ENCODE measurements around the gene NACA. TPM values are rescaled to one million over a fixed set of nuclear protein-coding genes. Genes with fewer than 3 reads are reported as not detected.
A peak's percentile ranks its signal among the peaks of the same experiment; 100 is the strongest.

NACA gene
- total RNA-seq, 1 donor from 2014 or later = 680 TPM

- H3K4me3 Mint-ChIP-seq (ENCODE audit: unreplicated experiment) = no peak overlapping the region
- no peak overlapping the region for H3K4me2 ChIP-seq (ENCODE audit: low read length)
- no peaks in the 10 kb centered on the region for H3K27me3 ChIP-seq (ENCODE audit: insufficient read depth, low read length)
- no peak overlapping the region for H2AFZ ChIP-seq (ENCODE audit: low read depth, low read length)
- no peaks in the 10 kb centered on the region for H3K9me3 Mint-ChIP-seq (ENCODE audit: unreplicated experiment)
- H3K9me3 ChIP-seq (ENCODE audit: insufficient read depth, low read depth, low read length) = no peaks in the 10 kb centered on the region
- H3K27me3 Mint-ChIP-seq (ENCODE audit: low read depth, unreplicated experiment) = no peaks in the 10 kb centered on the region
- FAIRE-seq (no peak), DNase-seq (ENCODE audit: low read depth) (no peak)
- peaks cover 8% of the 10 kb centered on the region for H3K4me1 Mint-ChIP-seq (ENCODE audit: low read depth, unreplicated experiment)
- no peak overlapping the region for H3K27ac Mint-ChIP-seq (ENCODE audit: unreplicated experiment)
- H3K27ac ChIP-seq (ENCODE audit: low read depth, low read length) = no peak overlapping the region
- H4K20me1 ChIP-seq (ENCODE audit: insufficient read depth, low read length) = no peaks in the 10 kb centered on the region
- TF ChIP-seq CTCF (IDR thresholded peaks at IDR 0.05; ENCODE audit: insufficient read depth, low read depth, low read length) (no peak), EZH2 (IDR thresholded peaks at IDR 0.05; ENCODE audit: insufficient read depth, low read length) (no peak)
- no peaks in the 10 kb centered on the region for H3K36me3 ChIP-seq (ENCODE audit: insufficient read depth, low read length)
- H3K36me3 Mint-ChIP-seq (ENCODE audit: low read depth, unreplicated experiment) = no peaks in the 10 kb centered on the region
- no peaks in the 10 kb centered on the region for H3K4me1 ChIP-seq (ENCODE audit: insufficient read depth, low read length)
- H3K9ac ChIP-seq (ENCODE audit: low read length) = no peak overlapping the region
- H3K79me2 ChIP-seq (ENCODE audit: insufficient read depth, low read length) = no peaks in the 10 kb centered on the region
- no peak overlapping the region for H3K4me3 ChIP-seq (ENCODE audit: insufficient read depth, low read depth, low read length)
Observed at GRCh38 chr12:56766535-56766934, 41.4 kb upstream of the NACA start.

GRCh38 chr12:56763753-56764657 is 38.9 kb upstream of the NACA start:
- Histone ChIP-seq H3K4me2 (ENCODE audit: low read length) (no peak overlapping the region), H4K20me1 (ENCODE audit: insufficient read depth, low read length) (no peaks in the 10 kb centered on the region), H3K36me3 (ENCODE audit: insufficient read depth, low read length) (no peaks in the 10 kb centered on the region), H3K79me2 (ENCODE audit: insufficient read depth, low read length) (no peaks in the 10 kb centered on the region), H3K4me1 (ENCODE audit: insufficient read depth, low read length) (no peaks in the 10 kb centered on the region), H3K27ac (ENCODE audit: low read depth, low read length) (no peak overlapping the region), H3K9ac (ENCODE audit: low read length) (no peak overlapping the region), H2AFZ (ENCODE audit: low read depth, low read length) (no peak overlapping the region), H3K27me3 (ENCODE audit: insufficient read depth, low read length) (no peaks in the 10 kb centered on the region), H3K9me3 (ENCODE audit: insufficient read depth, low read depth, low read length) (no peaks in the 10 kb centered on the region), H3K4me3 (ENCODE audit: insufficient read depth, low read depth, low read length) (no peak overlapping the region)
- no peak for FAIRE-seq
- peak; percentile 52 for DNase-seq (ENCODE audit: low read depth)
- H3K4me1 Mint-ChIP-seq (ENCODE audit: low read depth, unreplicated experiment) = peaks cover 5% of the 10 kb centered on the region
- H3K27me3 Mint-ChIP-seq (ENCODE audit: low read depth, unreplicated experiment) = no peaks in the 10 kb centered on the region
- H3K4me3 Mint-ChIP-seq (ENCODE audit: unreplicated experiment) = no peak overlapping the region
- H3K36me3 Mint-ChIP-seq (ENCODE audit: low read depth, unreplicated experiment) = no peaks in the 10 kb centered on the region
- no peaks in the 10 kb centered on the region for H3K9me3 Mint-ChIP-seq (ENCODE audit: unreplicated experiment)
- TF ChIP-seq EZH2 (IDR thresholded peaks at IDR 0.05; ENCODE audit: insufficient read depth, low read length) (no peak), CTCF (IDR thresholded peaks at IDR 0.05; ENCODE audit: insufficient read depth, low read depth, low read length) (no peak)
- peak overlapping the region; percentile 14 for H3K27ac Mint-ChIP-seq (ENCODE audit: unreplicated experiment)

- Mint-ChIP-seq H3K27ac (ENCODE audit: unreplicated experiment) (no peak overlapping the region), H3K4me3 (ENCODE audit: unreplicated experiment) (no peak overlapping the region), H3K27me3 (ENCODE audit: low read depth, unreplicated experiment) (no peaks in the 10 kb centered on the region), H3K4me1 (ENCODE audit: low read depth, unreplicated experiment) (peaks cover 8% of the 10 kb centered on the region), H3K36me3 (ENCODE audit: low read depth, unreplicated experiment) (no peaks in the 10 kb centered on the region), H3K9me3 (ENCODE audit: unreplicated experiment) (peaks cover 2% of the 10 kb centered on the region)
- H3K27ac ChIP-seq (ENCODE audit: low read depth, low read length) = no peak overlapping the region
- H3K27me3 ChIP-seq (ENCODE audit: insufficient read depth, low read length) = no peaks in the 10 kb centered on the region
- H3K4me2 ChIP-seq (ENCODE audit: low read length) = no peak overlapping the region
- TF ChIP-seq CTCF (IDR thresholded peaks at IDR 0.05; ENCODE audit: insufficient read depth, low read depth, low read length) (no peak), EZH2 (IDR thresholded peaks at IDR 0.05; ENCODE audit: insufficient read depth, low read length) (no peak)
- H3K4me3 ChIP-seq (ENCODE audit: insufficient read depth, low read depth, low read length) = no peak overlapping the region
- H3K79me2 ChIP-seq (ENCODE audit: insufficient read depth, low read length) = no peaks in the 10 kb centered on the region
- H2AFZ ChIP-seq (ENCODE audit: low read depth, low read length) = no peak overlapping the region
- H3K4me1 ChIP-seq (ENCODE audit: insufficient read depth, low read length) = no peaks in the 10 kb centered on the region
- DNase-seq (ENCODE audit: low read depth) = no peak
- H4K20me1 ChIP-seq (ENCODE audit: insufficient read depth, low read length) = no peaks in the 10 kb centered on the region
- H3K9me3 ChIP-seq (ENCODE audit: insufficient read depth, low read depth, low read length) = no peaks in the 10 kb centered on the region
- no peak overlapping the region for H3K9ac ChIP-seq (ENCODE audit: low read length)
- no peak for FAIRE-seq
- no peaks in the 10 kb centered on the region for H3K36me3 ChIP-seq (ENCODE audit: insufficient read depth, low read length)
Observed at GRCh38 chr12:56761812-56762211, 36.7 kb upstream of the NACA start.

Data from astrocyte (in vitro differentiated cells and primary cell).